Stimulated activated CD4-positive, alpha-beta T cell treated with anti-CD3 and anti-CD28 coated beads, Interleukin-12 subunit alpha, Interleukin-12 subunit beta, amount 100 ng/mL, for 4 hours (primary cell): ENCODE data around the gene KIAA0930.
A peak's percentile ranks its signal among the peaks of the same experiment; 100 is the strongest.

ENCODE experiments used
- DNase-seq: peaks from one replicate; pipeline ENCODE4 v3.0.0-alpha.2; 2020

The KIAA0930 gene

DNA sequence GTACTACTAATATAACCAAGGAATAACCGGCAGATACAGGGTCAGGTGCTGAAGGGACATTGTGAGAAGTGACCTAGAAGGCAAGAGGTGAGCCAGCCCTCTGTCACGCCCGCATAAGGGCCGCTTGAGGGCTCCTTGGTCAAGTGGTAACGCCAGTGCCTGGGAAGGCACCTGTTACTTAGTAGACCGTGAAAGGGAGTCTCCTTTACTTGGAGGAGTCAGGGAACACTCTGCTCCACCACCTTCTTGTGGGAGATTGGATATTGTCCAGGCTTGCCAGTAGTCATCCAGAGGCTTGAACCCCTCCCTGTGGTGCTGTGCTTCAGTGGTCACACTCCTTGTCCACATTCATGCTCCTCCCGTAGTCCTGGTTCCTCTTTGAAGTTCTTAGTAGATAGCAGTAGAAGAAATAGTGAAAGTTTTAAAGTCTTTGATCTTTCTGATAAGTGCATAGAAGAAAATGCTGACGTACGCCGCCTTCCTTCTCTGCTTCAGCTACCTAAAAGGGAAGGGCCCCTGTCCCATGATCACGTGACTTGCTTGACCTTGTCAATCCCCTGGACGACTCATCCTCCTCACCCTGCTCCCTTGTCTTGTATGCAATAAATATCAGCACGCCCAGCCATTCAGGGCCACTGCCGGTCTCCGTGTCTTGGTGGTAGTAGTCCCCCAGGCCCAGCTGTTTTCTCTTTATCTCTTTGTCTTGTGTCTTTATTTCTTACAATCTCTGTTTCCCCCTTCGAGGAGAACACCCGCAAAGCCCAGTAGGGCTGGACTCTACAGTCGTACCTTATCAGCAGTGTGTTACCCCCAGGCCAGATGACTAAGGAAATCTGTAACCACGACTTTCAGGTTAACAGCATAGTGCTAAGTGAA, 70.9 kb downstream of the KIAA0930 start:
- no peak for DNase-seq

- no peak for DNase-seq
Measured at GRCh38 chr22:45166932-45167331, 73.8 kb downstream of the KIAA0930 start.

DNA sequence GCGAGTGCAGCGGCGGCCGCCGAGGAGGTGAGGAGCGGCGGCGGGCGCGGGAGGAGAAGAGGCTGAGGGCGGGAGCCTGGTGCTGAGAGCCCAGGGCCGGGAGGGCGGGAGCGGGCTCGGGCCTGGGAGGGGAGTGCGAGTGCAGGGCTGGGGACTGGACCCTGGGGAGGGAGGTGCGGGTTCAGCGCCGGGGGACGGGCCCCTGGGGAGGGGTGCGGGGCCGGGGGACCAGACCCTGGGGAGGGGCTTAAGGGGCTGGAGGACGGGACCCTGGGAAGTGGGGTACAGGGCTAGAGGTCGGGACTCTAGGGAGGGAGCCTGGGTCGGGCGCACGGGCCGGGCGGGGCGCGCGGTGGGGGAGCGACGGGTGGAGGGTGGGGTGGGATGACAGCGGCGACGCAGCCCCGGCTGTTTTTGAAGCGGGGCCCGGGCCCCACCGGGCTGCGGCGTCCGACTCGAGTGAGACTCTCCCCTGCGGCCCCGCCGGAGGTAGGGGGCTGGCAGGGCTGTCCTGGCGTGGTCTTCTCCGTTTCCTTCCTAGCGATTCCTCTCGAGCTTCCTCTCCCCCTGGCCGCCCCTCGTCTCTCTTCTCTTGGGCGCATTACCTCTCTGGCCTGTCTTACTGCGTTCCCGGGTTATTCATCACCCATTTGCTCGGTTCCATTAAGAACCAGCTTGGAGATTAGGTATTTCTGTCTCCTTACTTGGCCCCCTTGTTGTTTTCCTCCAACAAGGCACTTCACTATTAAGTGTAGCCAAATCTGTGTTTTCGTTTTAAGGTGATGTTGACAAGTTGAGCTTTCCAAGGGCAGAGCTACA, 76.2 kb downstream of the KIAA0930 start:
- DNase-seq: peak; percentile 32

DNA sequence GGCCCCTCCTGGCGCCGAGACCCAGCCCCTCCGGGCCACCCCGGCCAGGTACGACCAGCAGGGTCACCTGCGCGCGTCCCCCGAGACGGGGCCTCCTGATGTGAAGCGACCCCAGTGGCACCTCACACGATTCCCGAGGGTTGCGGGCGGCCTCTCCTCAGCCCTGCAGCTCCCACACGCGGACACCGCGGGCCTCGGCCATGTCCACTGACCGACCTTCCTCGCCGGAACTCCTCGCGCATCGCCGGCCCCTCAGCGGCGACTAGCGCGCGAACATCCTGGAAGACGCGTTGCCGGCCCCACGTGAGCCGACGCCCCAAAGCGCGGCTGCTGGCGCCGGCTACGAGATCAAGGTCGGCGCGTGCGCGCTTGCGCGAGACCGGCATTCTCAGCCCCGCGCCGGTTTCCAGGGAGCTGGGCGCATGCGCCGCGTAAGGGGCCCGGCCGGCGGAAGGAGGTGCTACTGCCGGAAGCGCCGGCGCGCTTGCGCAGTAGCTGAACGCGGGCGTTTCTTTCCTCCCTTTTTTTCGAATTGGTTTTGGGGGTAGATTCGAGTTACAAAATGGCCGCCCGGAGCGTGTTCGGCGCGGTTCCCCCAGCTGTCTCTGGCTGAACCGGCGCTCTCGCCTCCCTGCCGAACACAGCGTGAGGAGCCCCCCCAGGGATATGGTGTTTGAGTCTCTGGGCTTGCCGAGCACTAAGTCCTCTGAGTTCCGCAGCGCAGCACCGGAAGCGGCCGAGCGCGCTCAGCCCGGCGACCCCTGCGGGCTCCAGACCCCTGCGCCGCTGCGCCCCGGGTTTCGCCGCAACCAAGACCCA, 77.0 kb downstream of the KIAA0930 start, which contains the start of gene NUP50:
Gene NUP50 (plus strand): TSS at position 475 of the 819 bp plus-strand sequence. CDS start 4,253 bp downstream, outside the sequence.
- DNase-seq: peak; percentile 94

DNA sequence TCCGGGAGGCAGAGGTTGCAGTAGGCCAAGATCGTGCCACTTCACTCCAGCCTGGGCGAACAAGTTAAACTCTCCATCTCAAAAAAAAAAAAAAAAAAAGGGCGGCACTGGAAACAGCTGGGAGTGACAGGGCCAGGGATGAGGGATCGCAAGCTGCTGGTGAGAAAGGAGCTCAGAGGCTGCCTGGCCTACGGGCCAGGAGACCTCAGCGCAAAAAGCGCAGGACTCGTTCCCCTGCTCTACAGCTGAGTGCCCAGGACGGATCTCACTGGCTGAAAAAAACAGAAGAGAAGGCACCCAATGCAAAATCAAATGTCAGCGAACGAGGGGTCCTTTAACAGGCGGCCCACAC, 77.6 kb downstream of the KIAA0930 start:
- no peak for DNase-seq

DNA sequence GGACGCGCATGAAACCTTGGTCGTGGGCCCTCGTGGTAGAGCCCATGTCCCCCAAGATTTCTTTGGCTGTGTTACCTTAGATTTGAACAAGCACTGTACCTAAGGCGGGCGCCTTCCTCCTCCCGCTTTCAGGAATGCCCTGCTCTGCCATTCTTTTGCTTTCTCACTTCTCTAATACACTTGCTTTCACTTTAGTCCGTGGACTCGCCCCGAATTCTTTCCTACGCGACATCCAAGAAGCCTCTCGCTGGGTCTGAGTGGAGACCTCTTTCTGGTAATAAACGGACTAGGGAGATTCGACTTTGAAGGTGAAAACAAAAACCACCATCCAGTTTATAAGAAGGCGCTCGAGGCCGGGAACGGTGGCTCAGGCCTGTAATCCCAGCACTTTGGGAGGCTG, 78.2 kb downstream of the KIAA0930 start:
- no peak for DNase-seq

- no peak for DNase-seq
Measured at GRCh38 chr22:45159652-45160462, 80.8 kb downstream of the KIAA0930 start.

GRCh38 chr22:45157907-45158306, 82.8 kb downstream of the KIAA0930 start:
- no peak for DNase-seq

- DNase-seq: no peak
Measured at GRCh38 chr22:45155050-45155840, 85.4 kb downstream of the KIAA0930 start.

- DNase-seq: no peak
Measured at GRCh38 chr22:45154383-45154782, 86.3 kb downstream of the KIAA0930 start.

GRCh38 chr22:45151503-45151902, 89.2 kb downstream of the KIAA0930 start:
- DNase-seq: no peak

DNA sequence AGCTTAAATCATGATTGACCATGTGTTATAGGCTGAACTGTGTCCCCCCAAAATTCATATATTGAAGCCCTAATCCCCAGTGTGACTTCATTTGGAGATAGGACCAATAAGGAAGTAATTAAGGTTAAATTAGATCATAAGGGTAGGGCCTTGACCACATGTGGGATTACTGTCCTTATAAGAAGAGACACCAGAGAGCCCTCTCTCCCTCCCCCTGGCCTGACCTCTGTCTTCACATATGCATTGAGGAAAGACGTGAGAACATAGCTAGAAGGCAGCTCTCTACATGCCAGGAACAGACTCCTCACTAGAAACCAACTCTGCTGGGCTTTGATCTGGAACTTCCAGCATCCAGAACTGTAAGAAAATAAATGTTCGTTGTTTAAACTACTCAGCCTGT, 90.6 kb downstream of the KIAA0930 start:
- no peak for DNase-seq

DNA sequence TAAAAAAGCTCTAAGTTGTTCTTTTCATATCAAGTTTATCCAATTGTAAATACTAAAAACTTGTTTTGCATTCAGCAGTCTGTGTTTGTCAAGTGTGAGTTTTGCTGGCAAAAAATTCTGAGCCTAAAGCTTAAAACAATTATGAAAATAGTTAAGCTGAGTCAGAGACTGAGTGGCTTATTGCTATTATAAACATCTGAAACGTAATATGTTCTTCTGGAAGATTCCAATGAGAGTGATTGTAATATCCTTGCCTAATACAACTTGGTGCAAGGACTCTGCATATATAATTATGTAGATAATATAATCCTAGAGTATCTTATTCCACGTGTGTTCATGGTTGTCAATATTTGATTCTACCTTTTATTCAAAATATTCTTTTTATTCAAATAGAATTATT, 91.0 kb downstream of the KIAA0930 start:
- no peak for DNase-seq

DNA sequence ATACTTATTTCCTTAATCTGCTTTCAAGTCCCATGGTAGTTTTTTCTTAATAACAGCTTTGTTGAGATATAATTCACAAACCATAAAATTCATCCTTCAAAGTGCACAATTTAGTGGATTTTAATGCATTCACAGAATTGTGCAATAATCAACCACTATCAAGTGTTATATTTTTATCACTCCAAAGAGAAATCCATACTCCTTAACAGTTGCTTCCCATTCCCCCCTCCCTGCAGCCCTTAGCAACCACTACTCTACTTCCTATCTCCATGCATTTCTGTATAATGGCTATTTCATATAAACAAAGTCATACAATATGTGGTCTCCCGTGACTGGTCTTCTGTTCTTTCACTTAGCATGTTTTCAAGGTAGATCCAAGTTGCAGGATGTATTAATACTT, 95.8 kb downstream of the KIAA0930 start:
- no peak for DNase-seq

DNA sequence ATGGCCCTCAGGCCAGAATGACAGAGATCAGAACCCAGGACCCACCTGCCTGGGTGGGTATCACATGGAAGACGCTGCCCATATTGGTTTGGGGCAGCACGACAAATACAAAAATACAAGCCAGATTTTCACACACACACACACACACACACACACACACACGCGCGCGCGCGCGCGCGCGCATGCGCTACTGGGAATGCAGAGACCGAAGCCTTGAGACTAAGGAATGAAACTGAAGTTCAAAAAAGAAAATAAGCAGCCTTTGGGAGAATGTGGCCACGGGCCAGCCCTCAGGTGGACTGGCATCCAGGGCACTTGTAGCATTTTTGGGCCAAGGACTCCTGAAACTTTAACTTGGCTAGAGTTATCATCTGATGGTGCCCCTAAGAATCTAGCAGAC, 98.3 kb downstream of the KIAA0930 start:
- no peak for DNase-seq
